Measurements from ENCODE around the gene ISL2.

The ISL2 gene

GRCh38 chr15:76327191-76328105 is 9.1 kb upstream of the ISL2 start:
- no peak for DNase-seq (ENCODE audit: low read depth, low spot score)

GRCh38 chr15:76328106-76328696 is 8.4 kb upstream of the ISL2 start:
- DNase-seq (ENCODE audit: low read depth, low spot score), result no peak

GRCh38 chr15:76328958-76329357 is 7.6 kb upstream of the ISL2 start:
- no peak for DNase-seq (ENCODE audit: low read depth, low spot score)

- no peak for DNase-seq (ENCODE audit: low read depth, low spot score)
Measured at GRCh38 chr15:76330080-76330680, 6.4 kb upstream of the ISL2 start.

GRCh38 chr15:76332796-76333195 is 3.8 kb upstream of the ISL2 start:
- no peak for DNase-seq (ENCODE audit: low read depth, low spot score)

- no peak for DNase-seq (ENCODE audit: low read depth, low spot score)
Measured at GRCh38 chr15:76333309-76333708, 3.3 kb upstream of the ISL2 start.

GRCh38 chr15:76333720-76334437 is 2.7 kb upstream of the ISL2 start:
- no peak for DNase-seq (ENCODE audit: low read depth, low spot score)

- DNase-seq (ENCODE audit: low read depth, low spot score), result no peak
Measured at GRCh38 chr15:76334438-76335306, 1.9 kb upstream of the ISL2 start.

- DNase-seq (ENCODE audit: low read depth, low spot score), result no peak
Measured at GRCh38 chr15:76335307-76336253, 993 bp upstream of the ISL2 start.

GRCh38 chr15:76337059-76337695 is 604 bp downstream of the ISL2 start:
- no peak for DNase-seq (ENCODE audit: low read depth, low spot score)

- DNase-seq (ENCODE audit: low read depth, low spot score), result no peak
Measured at GRCh38 chr15:76337696-76338485, 1.3 kb downstream of the ISL2 start.

GRCh38 chr15:76338486-76339304 is 2.1 kb downstream of the ISL2 start:
- DNase-seq (ENCODE audit: low read depth, low spot score), result no peak

- DNase-seq (ENCODE audit: low read depth, low spot score), result no peak
Measured at GRCh38 chr15:76339305-76340197, 3.0 kb downstream of the ISL2 start.

- DNase-seq (ENCODE audit: low read depth, low spot score), result no peak
Measured at GRCh38 chr15:76340198-76340802, 3.7 kb downstream of the ISL2 start.

- no peak for DNase-seq (ENCODE audit: low read depth, low spot score)
Measured at GRCh38 chr15:76340803-76341365, 4.3 kb downstream of the ISL2 start.

All from activated naive CD8-positive, alpha-beta T cell treated with anti-CD3 and anti-CD28 coated beads, Interleukin-2, amount 50 U/mL, for 16 hours (primary cell).